Lower leg skin (tissue), 4 donors: ENCODE data around the gene TWSG1. TPM values are rescaled to one million over a fixed set of nuclear protein-coding genes. Genes with fewer than 3 reads are reported as not detected.
"Not testable (repeated sequence)": the region's sequence is repeated elsewhere in the genome, so short reads cannot be mapped to it uniquely, and the experiment has no call there.

Experiments used
- DNase-seq, 2 donors: peaks; one replicate each; pipeline ENCODE4 v3.0.0-alpha.2; 2019; ENCODE audit warnings: low spot score in 2 of 2
- H3K4me3 ChIP-seq: fragments of 200-600 bp; sonication (generic); 2 replicates; pipeline ENCODE4 v1.5.1; 2017; ENCODE audit warnings: mild to moderate bottlenecking, low read depth; ENCODE audit not compliant: poor library complexity, severe bottlenecking
- POLR2A ChIP-seq, 2 donors: fragments of 450-650 bp; IDR thresholded peaks; one replicate each; pipeline ENCODE4 v1.6.1; 2016 to 2017; ENCODE audit warnings: antibody characterized with exemption in 2 of 2, mild to moderate bottlenecking in 1 of 2, moderate library complexity in 1 of 2
- WGBS, 2 donors: methylation state at CpG; one replicate each; pipeline ENCODE4 v1.1.5; 2018; 5-methylcytosine and 5-hydroxymethylcytosine counted together
- intact Hi-C: fragments of 100-400 bp; cut with DNase I; formaldehyde crosslinking; loops from one replicate; pipeline ENCODE4 v1.15.0; 2023; ENCODE audit warnings: low total_unique reads
- total RNA-seq, 4 donors: library from RNA; depleted of rRNA; stranded (reverse); fragments of >200 nt; gene quantifications; one replicate each; pipeline ENCODE4 v1.1.0, GENCODE V29; 2016
- TF ChIP-seq, protein P1 (sequence below), 3 donors: fragments of 450-650 bp; IDR thresholded peaks; one replicate each; pipeline ENCODE4 v1.5.1; 2016; ENCODE audit warnings: antibody characterized with exemption in 3 of 3, mild to moderate bottlenecking in 3 of 3, moderate library complexity in 2 of 3

TWSG1 gene
- total RNA-seq, 4 donors from 2014 or later = 21.3 to 35.1 (median 25.3) TPM

- TF ChIP-seq POLR2A (IDR thresholded peaks at IDR 0.05) = no peak
- TF ChIP-seq, protein P1, sequence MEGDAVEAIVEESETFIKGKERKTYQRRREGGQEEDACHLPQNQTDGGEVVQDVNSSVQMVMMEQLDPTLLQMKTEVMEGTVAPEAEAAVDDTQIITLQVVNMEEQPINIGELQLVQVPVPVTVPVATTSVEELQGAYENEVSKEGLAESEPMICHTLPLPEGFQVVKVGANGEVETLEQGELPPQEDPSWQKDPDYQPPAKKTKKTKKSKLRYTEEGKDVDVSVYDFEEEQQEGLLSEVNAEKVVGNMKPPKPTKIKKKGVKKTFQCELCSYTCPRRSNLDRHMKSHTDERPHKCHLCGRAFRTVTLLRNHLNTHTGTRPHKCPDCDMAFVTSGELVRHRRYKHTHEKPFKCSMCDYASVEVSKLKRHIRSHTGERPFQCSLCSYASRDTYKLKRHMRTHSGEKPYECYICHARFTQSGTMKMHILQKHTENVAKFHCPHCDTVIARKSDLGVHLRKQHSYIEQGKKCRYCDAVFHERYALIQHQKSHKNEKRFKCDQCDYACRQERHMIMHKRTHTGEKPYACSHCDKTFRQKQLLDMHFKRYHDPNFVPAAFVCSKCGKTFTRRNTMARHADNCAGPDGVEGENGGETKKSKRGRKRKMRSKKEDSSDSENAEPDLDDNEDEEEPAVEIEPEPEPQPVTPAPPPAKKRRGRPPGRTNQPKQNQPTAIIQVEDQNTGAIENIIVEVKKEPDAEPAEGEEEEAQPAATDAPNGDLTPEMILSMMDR (IDR thresholded peaks at IDR 0.05) = no peak
- WGBS, 2 donors = 88 to 90% methylated on average over 7 of the region's 7 CpGs
These were observed 92.2 kb downstream of the TWSG1 start for GRCh38 chr18:9426753-9427152.

DNA sequence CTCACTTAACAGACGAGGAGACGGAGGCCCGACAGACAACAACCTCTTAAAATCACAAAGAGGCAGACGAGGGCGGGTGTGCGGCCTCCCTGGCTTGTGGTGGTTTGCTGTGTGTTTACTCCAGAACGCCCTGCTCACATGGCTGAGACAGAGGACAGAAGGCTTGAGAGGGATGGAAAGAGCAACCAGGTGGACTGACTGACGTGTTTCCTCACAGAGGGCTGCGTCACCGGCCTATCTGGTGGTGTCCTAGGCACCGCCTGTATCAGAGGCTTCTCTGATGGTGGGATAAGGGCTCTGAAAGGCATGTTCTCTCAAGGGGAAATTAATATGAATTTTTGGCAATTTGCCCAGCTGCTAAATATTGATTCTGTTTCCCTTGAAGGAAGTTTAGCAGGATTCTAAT, 93.7 kb downstream of the TWSG1 start:
- peak in 1 of 2 donors; percentile 49 for DNase-seq
- TF ChIP-seq POLR2A (IDR thresholded peaks at IDR 0.05) = no peak
- TF ChIP-seq, protein P1 (IDR thresholded peaks at IDR 0.05) = no peak
- intact Hi-C loops = no loop called here
- H3K4me3 ChIP-seq = no peak overlapping the region
- 62 to 69% methylated on average over 11 of the region's 11 CpGs for WGBS, 2 donors

More at GRCh38 chr18:9426753-9427152, 92.2 kb downstream of the TWSG1 start:
- intact Hi-C loops = no loop called here
- H3K4me3 ChIP-seq = no peak overlapping the region
- DNase-seq = no peak

DNA sequence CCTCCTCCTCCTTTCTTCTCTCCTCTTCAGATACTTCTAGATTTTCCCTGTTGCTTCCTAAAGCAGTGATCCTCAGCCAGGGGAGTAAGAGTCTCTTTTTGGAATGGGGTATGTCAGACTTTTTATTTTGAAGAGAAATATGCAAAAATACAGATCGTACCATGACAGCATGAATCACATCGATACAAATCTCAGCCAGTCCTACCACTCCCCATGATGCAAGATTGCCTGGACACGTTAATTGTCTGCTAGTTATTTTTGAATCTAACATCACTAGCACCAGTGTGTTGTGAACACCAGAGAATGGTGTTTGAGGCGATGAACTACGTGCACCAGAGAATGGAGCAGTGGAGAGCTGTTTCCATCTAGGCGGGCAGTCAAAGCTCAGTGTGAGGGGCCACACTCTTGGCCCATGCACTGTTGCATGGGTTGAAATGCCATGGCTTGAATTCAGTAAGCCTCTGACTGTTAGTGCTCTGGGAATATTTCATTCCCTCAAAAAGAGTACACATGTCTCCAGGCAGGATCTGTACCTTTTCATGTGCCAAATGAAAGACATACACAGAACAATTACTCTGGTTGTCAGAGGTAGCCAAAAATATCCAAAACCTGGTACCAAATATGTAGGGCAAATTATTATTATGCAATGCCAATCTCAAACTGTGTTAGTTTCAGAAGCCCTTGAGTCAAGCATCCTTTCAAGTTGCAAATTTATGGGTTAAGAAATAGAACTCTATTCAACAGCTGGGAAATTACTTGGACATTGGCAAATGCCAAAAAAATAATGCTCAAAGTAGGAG, 94.5 kb downstream of the TWSG1 start:
- WGBS, 2 donors = 36 to 51% methylated on average over 6 of the region's 6 CpGs
- intact Hi-C loops = no loop called here
- TF ChIP-seq, protein P1 (IDR thresholded peaks at IDR 0.05) = no peak
- no peak for TF ChIP-seq POLR2A (IDR thresholded peaks at IDR 0.05)
- DNase-seq = peak in 1 of 2 donors; percentile 70
- no peak overlapping the region for H3K4me3 ChIP-seq

- TF ChIP-seq, protein P1 (IDR thresholded peaks at IDR 0.05) = no peak
- no peak for TF ChIP-seq POLR2A (IDR thresholded peaks at IDR 0.05)
- no peak for DNase-seq
- WGBS, 2 donors = 18 to 30% methylated on average over 3 of the region's 3 CpGs
- no peak overlapping the region for H3K4me3 ChIP-seq
- intact Hi-C loops = no loop called here
These were observed 95.1 kb downstream of the TWSG1 start for GRCh38 chr18:9429662-9429993.

DNA sequence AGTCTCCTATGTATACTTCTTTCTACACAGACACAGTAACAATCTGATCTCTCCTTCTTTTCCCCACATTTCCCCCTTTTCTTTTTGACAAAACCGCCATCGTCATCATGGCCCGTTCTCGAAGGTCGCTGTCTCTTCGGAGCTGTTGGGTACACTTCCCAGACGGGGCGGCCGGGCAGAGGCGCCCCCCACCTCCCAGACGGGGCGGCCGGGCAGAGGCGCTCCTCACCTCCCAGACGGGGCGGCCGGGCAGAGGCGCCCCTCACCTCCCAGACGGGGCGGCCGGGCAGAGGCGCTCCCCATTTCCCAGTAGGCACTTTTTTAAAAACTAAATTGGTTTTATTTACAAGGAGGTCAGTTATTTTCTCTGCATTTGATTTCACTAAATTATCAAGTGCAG, 95.7 kb downstream of the TWSG1 start:
- intact Hi-C loops, DNase-seq, H3K4me3 ChIP-seq: not testable (repeated sequence)
- 94 to 97% methylated on average over 22 of the region's 22 CpGs for WGBS, 2 donors

- 92 to 95% methylated on average over 6 of the region's 6 CpGs for WGBS, 2 donors
- intact Hi-C loops = no loop called here
- no peak for DNase-seq
- H3K4me3 ChIP-seq = no peak overlapping the region
- TF ChIP-seq, protein P1 (IDR thresholded peaks at IDR 0.05) = no peak
- no peak for TF ChIP-seq POLR2A (IDR thresholded peaks at IDR 0.05)
These were observed 96.7 kb downstream of the TWSG1 start for GRCh38 chr18:9431296-9431695.

GRCh38 chr18:9433122-9433521, 98.5 kb downstream of the TWSG1 start:
- WGBS, 2 donors = 93 to 97% methylated on average over 10 of the region's 10 CpGs
- H3K4me3 ChIP-seq, intact Hi-C loops, DNase-seq: not testable (repeated sequence)
